Cortex of kidney (tissue), 1 donor: Measurements from ENCODE around the gene PEPD.

Source experiments
- DNase-seq: peaks from one replicate; lab custom pipeline; 2025; lab: John Stamatoyannopoulos, UW

The PEPD gene

DNA sequence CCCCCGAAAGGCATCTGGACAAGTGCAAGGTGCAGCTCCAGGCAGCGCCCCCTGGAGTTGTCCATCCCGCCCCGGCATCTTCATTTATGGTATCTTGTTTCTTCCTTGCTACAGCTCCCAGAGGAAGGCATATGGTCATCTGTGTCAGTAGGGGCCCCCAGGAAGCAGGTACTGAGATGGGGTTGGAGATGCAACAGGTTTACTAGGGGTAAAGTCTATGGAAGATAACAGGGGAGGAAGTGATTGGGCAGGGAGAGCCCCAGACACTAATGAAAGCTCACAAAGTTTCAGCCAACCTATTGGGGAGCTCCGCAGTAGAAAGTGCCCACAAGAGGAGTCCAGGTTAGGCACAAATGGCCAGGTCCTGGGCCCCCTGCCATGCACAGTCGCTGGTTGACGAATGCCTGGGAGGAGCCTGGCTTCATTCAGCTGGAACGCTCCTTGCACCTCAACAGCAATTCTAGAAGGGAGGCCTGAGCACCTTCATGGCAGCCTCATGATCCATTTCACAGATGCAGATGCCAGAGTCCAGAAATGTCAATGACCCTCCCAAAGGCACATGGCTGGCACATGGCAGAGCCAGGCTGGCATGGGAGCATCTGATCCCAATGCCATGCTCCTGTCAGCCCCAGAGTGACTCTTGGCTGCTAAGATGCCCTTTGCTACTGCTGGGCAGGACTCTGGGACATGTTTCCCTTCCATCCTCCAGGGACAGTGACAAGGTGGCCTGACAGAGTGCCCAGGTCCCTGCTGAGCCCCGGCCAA is 23.8 kb upstream of the PEPD start:
- DNase-seq: no peak

DNA sequence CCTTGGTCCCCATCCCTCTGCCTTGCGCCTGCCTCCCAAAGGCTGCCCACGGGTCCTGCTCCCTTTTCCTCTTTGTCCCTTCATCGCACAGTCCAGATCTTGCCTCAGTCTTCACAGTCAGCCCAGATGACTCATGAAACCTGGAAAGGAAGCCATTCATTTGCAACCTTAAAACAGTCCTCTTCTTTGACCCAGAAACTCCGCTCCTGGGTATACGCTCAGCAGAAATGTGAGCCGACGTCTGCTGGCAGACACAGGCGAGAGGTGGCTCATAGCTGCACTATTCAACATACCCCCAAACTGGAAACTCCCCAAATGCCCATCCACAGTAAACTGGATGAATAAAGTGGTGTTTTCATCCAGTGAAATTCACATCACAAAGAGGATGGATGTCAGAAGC is 13.6 kb upstream of the PEPD start:
- DNase-seq: no peak

DNA sequence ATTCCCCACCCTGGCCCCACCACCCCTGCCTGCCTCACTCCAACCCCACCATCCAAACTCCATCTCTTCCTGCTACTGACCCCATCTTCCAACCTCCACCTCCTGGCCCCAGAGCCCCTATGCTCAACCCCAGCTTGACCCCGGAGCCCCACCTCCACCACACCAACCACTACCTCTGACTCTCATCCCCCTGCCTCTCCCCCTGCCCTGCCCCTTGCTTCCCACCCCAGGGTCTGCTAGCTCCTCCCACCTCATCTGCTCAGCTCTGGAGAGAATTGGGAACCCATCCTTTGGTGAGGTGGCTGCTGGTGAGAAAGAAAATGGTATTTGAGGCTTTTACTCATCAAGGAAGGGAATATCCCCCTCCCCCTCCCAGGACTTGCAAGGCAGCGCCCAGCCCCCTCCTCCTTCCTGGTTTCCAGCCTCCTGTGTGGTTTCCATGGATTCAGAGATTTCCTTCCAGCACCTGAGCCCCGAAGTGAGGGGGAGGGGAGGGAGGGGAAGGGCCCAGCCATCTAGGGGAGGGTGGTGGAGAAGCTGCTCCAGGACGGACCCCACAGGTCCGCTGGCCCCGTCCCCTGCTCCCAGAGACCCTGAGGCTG is 11.4 kb upstream of the PEPD start:
- no peak for DNase-seq

DNA sequence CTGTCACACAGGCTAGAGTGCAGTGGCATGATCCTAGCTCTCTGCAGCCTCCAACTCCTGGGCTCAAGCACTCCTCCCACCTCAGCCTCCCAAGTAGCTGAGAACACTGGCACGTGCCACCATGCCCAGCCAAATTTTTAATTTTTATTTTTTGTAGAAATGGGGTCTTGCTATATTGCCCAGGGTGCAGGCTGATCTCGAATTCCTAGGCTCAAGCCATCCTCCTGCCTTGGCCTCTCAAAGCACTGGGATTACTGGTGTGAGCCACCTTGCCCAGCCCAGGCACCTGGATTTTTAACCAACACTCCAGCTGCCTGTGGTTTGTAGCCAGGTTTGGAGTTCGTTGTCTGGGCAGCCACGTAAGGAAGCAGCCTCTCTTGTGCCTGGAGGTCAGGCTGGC is 9.3 kb upstream of the PEPD start:
- DNase-seq: no peak

- no peak for DNase-seq
Observed at GRCh38 chr19:33530296-33530695, 8.7 kb upstream of the PEPD start.

DNA sequence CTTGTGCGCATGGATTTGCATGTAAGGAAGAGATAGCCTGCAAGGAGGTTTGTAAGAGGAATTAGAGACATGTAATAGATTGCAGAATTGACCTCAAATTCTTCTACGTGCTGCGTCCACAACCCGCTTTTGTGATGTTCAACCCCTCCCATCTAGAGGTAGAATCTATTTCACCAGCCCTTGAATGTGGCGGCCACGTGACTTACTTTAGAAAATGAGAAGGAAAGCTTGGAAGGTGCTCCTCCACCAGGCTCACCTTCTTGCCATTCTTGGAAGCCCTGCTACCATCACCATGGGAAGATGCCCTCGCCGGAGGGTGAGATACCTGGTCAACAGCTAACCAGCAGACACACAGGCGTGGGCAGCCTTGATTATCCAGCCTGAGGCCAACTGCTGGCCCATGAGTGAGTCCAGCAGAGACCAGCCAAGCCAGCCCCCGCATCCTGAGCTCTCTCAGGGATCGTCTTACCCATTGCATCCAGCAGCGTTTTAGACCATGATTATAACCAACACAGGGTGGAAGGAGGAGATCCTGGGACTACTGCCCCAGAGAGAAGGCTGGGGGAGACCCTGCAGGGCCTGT is 7.6 kb upstream of the PEPD start:
- no peak for DNase-seq

GRCh38 chr19:33528404-33528803 is 6.8 kb upstream of the PEPD start:
- no peak for DNase-seq

DNA sequence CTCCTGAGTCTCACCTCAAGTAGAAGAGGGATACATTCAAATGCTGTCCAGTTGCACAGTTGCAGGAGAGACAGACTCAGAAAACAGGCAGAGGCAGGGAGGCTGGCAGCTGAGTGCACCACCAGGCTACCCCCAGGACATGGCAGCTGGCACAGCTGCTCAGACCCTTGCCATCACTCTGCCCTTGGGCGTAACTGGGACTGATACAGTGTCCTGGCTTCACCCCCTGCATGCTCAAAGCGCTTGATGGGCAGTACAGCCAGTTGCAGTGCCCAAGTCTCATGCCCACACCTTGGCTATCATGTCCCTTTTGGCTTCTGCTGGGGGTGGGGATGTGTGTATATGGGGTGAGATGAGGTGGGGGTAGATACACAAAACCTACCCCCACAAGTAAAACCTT is 5.5 kb upstream of the PEPD start:
- DNase-seq: no peak

DNA sequence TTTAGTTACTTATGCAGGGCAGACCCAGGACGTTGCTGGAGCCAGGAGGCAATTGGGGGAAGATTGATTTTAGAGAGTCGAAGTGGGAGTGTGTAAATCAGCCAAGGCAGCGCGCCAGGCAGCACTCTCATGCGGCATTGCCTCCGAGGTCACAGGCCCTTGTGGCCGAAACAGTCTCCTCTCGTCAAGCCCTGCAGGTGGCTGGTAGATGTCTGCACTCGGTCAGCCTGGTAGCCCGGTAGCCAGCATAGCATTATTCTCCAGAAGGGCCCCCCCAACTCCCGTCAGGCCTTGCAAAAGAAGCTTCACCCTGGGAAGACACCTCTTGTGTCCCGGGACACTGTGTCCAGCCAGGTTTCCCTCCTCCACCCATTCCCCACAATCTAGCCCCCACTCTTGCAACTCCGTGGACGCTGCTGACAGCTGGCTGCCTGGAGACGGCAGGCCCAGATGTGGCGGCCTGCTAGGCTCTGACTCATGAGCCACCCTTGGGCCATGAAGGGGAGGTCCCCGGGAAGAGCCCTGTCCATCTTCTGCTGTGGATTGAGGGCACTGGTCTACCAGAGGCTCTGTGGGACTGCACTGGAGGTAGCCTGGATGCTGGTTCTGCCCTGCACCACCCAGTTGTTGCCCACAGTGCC is 2.6 kb upstream of the PEPD start:
- DNase-seq: no peak

DNA sequence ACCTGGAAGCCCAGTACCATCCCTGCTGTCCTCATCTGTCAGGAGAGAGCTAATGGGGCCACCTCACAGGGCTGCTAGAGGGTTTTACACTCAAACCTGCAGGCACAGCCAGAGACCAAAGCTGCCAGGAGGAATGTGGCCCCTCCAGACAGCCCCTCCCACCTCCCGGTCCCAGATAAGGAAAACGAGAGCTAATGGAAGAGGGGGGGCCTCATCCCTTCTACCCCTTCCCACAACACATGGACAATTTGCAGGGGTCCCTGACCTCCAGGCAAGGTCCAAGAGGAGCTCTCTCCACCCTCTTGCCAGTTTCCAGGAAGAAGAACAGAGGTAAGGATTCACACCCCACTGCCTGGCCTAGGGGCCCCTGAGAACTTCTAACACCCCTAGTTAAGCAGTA is 1.6 kb upstream of the PEPD start:
- no peak for DNase-seq

GRCh38 chr19:33522371-33522662 is 726 bp upstream of the PEPD start:
- DNase-seq: no peak

DNA sequence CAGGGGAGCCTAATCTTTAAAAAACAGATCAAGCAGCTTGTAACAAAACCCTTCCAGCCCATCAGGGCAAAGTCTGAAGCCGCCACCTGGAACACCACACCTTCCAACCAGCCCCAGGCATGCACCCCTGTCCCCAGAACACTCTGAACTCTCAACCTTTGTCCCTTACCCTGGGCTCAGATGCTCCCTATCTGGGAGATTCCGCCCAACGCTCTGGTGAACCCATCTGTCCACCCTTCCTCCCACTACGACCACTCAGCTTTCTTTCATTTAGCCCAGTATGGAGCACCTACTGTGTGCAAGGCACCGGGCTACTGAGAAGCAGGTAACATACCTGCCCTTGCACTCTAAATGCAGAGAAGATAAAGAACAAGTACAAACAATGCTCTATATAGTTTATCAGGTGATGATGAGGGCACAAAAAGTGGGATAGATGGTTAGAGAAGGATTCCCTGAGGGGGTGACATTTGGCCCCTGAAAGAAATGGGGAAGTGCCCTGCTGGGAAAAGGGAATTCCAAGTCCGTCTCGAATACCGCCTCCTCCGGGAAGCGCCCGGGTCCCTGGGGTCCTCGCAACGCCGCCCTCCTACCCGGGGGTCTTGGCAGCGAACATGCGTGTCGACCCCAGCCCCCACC is 629 bp downstream of the PEPD start:
- DNase-seq: no peak

DNA sequence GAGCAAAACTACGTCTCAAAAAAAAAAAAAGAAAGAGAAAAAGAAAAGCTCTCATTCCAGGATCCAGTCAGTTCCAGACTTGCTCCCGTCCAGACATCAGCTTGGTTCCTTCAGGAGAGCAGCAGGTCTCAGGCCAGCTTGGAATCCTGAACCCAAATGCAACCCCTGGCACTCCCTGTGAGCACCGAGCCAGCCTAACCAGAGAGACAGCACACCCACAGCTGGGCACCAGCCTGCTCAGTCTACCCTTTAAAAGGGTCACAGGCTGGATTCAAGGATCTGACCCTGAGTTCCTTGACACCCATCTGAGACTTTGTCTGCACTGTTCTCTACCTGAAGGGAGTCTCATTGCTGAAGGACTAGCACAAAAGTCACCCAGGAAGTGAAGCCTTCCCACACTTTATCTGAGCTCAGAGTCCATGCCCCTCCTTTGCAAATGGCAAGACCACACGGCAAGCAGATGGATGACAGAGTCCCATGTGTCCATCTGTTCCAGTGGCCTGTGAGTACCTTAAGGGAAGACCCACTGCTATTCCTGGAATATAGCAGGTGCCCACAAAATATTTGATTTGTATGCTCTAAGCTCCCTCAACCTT is 1.4 kb downstream of the PEPD start:
- no peak for DNase-seq

DNA sequence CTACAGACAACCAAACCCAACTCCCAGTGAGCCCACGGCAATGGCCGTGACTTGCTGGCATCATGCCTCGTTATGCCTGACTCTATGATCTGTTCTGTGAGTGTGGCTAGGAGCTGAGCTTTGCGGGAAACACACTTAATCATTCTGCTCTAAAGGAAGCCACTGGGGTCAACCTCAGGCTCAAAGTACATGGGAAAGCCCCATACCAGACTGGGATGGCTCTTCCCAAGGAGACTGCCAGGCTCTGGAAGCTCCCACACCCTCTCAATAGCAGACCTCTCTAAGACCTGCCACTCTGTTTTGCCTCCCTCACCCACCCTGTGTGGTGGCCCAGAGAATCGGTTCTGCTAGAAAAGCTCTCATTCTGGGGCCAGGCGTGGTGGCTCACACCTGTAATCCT is 2.2 kb downstream of the PEPD start:
- no peak for DNase-seq

- DNase-seq: no peak
Observed at GRCh38 chr19:33518541-33518940, 3.0 kb downstream of the PEPD start.

GRCh38 chr19:33517922-33518321 is 3.7 kb downstream of the PEPD start:
- DNase-seq: no peak

DNA sequence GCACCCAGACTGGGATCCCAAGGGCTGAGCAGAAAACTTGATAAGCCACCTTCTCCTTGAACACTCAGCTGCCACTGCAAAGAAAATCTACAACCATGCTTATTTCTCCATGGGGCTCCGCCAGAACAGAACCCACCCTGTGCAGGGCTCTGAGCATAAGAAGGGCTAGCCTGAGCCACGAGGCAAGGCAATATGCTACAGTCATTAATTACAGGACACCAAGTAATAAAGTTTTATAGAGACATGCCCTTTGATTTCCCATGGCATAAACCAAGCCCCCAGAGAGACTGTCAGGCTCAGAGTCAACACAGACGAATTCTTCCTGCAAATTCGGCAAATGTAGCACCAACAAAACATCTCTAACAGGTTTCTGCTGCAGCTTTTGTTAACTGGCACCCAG is 5.7 kb downstream of the PEPD start:
- no peak for DNase-seq

- no peak for DNase-seq
Observed at GRCh38 chr19:33514885-33515551, 6.6 kb downstream of the PEPD start.

GRCh38 chr19:33513424-33513823 is 8.2 kb downstream of the PEPD start:
- no peak for DNase-seq

DNA sequence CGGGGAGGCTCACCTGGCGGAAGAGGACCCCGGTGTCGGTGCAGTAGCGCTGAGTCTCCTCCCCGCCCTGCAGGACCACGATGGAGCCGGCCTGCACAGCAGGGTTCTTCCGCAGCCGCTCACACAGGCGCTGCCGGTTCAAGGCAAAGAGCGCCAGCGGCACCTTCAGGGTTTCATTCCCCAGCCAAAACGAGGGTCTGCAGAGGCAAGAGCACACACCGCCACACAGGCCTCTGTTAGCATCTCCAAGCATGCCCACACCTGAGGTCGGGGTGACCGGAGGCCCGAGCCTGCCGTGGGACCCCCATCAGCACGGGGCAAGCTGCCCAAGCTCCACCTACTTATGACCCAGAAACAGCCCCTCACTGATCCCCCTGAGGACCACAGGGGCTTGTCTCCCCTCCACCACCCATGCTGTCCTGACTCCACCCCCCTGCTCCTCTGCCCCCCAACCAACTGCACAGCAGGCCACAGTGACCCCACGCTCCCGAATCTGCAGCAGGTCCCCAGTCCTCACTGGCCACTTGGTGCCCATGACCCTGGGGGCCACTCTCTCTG is 8.9 kb downstream of the PEPD start:
- no peak for DNase-seq

- no peak for DNase-seq
Observed at GRCh38 chr19:33512021-33512420, 9.6 kb downstream of the PEPD start.

DNA sequence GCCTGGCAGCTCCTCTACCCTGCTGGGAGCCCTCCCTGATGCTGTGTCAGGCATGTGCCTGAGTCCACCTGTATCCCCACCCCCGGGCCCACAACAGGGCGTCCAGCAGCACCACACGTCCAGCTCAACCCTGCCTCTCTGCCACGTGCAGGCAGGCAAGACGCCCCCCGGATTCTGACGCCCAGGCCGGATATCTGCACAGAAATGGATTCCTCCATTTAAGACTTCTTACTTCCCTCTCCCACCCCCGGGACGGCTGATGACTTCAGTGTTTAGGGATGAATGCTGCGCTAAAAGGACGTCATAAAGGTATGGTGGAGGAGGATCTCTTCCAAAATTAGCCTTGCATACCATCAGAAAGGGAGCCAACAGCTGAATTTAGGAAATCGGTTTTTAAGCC is 10.2 kb downstream of the PEPD start:
- DNase-seq: no peak
